HG03575 (cell line): ENCODE results near the gene UFSP2.

Source experiments
- ATAC-seq: cut with Tn5 transposase; IDR thresholded peaks from one replicate; pipeline ENCODE4 v1.9.1; 2021; ENCODE audit not compliant: unreplicated experiment, insufficient number of reproducible peaks, low FRiP score; ENCODE audit errors: extremely low read depth

The UFSP2 gene

DNA sequence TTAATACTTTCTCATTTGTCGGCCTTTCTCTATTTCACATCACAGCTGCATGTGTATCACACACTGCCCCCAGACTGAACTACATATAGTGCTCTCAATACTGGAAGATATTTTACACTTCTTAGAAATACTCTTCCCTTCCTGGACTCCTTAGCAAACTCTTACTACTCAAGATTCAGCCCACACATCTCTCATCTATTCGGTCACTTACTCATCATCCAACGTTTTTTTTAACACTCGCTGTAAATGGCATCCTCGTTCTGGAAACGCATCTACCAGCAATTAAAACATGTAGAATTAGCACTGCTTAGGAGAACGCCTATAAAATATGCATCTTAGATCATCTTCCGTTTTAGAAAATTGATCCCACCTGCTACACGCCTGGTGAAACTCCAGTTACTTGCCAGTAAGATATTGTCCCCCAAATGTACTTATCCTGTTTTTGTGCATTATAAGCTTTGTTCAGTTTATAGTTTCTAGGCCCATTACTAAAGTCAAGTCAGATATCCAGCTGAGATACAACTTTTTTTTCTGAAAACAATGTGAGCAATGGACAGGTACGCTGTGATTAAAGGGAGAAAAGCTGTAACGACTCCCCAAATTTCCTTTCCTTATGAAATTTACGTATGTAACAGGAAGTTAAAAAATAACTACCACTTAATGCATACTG is 31.1 kb downstream of the UFSP2 start:
- no peak for ATAC-seq

- no peak for ATAC-seq
These were observed 33.6 kb downstream of the UFSP2 start for GRCh38 chr4:185392156-185392555.

DNA sequence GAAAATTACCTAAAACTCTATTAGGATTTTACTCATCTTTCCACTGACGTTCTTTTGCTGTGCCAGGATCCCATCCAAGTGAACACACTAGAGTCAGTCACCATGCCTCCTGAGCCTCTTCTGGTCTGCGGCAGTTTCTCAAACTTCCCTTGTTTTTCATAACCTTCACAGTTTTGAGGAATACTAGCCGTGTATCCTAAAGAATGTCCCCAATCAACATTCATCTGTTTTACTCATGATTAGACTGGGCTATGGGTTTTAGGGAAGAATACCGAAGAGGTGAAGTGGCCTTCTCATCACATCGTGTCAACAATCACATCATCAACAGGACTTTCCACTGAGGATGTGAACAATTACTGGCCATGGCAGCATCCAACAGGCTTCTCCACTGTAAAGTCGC is 34.8 kb downstream of the UFSP2 start:
- ATAC-seq, result no peak

DNA sequence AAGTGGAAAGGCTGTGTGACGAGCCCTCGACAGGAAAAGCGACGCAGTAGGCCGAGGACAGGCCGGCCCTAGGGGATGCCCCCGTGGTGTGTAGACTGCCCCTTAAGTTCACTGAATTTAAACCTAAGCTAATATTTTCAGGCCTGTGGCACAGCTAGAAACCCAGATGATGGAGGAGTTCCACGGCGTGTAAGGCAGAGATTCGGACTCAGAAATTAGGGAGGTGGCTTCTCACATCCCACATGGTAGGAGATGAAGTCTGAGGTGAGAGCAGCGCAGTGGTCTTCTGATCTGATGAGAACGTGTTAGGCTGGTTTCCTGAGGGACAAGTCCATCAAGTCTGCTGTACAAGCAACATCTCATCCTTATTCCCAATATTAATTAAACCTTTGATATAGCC is 37.8 kb downstream of the UFSP2 start:
- no peak for ATAC-seq

DNA sequence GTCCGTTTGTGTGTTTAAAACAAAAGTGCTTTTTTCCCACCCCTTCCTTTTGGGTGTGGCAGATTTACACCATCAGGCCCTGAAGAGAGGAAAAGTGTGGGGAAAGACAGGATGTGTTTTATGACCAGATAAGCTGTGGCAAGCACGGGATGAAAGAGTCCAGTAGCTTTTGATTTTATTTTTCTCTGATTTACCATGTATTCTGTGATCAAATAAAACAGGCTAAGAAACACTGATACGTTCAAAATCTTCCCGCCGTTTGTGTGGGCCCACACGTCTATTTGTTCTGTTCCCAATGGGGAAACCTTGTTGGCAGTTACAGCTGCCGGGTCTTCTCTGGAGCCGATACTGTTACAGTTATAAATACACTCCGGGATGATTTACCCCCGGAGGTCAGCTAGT is 40.8 kb downstream of the UFSP2 start:
- no peak for ATAC-seq

GRCh38 chr4:185384061-185384460 is 41.7 kb downstream of the UFSP2 start:
- no peak for ATAC-seq

DNA sequence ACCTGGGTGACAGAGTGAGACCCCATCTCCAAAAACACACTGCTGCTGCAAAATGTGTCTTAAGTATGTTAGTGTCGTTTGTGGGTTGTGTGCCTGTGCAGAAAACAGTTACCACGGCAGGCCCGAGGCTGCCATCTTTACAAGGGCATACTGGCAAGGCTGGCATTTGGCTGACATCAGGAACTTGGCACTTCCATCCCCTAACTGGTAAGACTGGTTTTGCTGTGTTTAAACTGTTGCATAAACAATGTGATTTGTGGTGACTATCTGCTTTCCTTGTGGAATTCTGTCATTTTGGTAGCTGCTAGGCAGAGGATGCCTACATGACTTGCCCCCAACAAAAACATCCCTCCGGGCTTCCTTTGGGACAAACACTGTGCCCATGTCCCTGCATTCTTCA is 42.3 kb downstream of the UFSP2 start:
- no peak for ATAC-seq

- no peak for ATAC-seq
These were observed 43.0 kb downstream of the UFSP2 start for GRCh38 chr4:185382754-185383153.

- ATAC-seq, result no peak
These were observed 44.2 kb downstream of the UFSP2 start for GRCh38 chr4:185381288-185382196.

DNA sequence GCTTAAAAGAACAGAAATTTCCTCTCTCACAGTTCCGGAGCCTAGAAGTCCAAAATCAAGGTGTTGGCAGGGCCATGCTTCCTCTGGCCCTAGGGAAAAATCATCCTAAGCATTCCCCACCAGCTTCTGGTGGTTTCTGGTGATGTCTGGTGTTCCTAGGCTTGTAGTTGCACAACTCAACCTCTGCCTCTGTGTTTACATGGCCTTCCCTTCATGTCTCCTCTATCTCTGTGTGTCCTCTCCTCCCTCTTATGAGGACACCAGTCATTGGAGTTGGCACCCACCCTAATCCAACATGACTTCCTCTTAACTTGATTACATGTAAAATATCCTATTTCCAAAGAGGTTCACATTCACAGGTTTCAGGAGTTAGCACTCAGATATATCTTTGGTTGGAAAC is 45.4 kb downstream of the UFSP2 start:
- no peak for ATAC-seq

- ATAC-seq, result no peak
These were observed 46.2 kb downstream of the UFSP2 start for GRCh38 chr4:185379326-185380295.

GRCh38 chr4:185378264-185378663 is 47.5 kb downstream of the UFSP2 start:
- ATAC-seq, result no peak

GRCh38 chr4:185374573-185374972 is 51.2 kb downstream of the UFSP2 start:
- ATAC-seq, result no peak

DNA sequence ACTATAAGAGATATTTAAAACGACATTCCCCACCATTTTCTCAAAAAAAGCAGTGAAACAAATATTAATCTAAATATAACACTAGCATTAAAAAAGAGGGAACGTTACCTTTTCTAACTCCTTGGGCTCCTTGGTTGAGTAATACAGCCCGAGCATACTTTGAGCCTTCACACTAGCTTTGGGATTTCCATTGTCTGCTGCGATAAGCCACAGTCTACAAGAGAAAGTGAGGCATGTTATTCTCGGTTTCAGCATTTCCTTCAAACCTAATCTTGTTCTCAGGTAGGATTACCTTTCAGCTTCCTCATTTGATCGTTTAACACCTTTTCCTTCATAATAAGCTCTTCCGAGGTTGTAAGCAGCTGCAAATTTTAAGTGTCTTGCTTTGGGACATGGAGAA is 51.7 kb downstream of the UFSP2 start:
- ATAC-seq, result no peak

GRCh38 chr4:185371702-185372101 is 54.1 kb downstream of the UFSP2 start:
- no peak for ATAC-seq

- ATAC-seq, result no peak
These were observed 55.4 kb downstream of the UFSP2 start for GRCh38 chr4:185370268-185370949.

GRCh38 chr4:185369731-185370130 is 56.0 kb downstream of the UFSP2 start:
- no peak for ATAC-seq

- ATAC-seq, result no peak
These were observed 60.9 kb downstream of the UFSP2 start for GRCh38 chr4:185364886-185365285.

DNA sequence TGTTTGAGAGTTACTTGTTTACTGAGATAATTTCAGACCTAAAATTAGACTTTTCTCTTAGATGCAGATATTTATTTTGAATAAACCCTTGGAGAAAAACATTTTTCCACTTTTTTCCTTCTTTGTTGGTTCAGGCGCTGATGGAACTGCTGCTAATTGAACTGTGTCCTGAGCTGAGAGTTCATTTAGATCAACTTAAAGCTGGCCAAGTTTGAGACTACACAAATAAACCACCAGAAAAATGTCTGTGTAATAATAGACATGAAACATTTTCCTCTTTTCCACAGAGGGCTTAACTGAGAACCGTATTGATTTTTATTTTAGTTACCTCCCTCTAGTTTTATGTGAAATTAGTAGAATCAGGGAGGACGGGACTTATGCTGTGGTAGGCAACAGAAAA is 62.5 kb downstream of the UFSP2 start:
- ATAC-seq, result no peak
